ENCODE results near the gene FAM20A. TPM values are rescaled to one million over a fixed set of nuclear protein-coding genes. Genes with fewer than 3 reads are reported as not detected.

FAM20A gene
- total RNA-seq, 1 donor from 2014 or later: 15.6 TPM

DNA sequence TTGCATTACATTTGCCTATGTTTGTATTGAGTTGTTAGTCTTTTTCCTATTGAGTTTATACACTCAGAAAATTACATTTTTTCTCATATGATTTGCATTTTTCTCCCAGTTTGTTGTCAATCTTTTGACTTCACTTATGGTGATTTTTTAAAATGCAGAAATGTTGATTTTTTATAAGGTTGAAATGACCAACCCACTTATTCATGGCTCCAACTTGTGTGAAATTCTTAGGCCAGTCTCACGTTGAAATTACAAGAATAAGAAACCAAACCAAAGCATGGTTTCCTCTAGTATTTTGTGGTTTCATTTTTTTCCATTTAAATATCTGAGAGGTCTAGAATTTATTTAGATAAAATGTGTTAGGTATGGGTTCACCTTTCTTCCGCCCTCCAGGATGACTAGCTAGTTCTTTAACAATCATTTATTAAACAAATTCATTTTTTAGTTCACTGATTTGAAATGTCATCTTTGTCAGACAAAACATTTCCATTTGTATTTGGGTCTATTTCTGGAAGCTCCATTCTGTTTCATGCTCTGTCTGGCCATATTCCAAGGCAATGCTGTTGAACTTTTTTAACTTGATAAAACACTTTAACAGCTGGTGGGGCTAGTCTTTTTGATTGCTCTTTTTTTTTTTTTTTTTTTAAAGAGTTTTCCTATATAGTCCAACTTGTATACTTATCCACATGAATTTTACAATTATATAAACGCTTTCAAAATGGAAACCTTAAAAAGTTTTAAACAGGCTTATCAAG lies 40.0 kb downstream of the FAM20A start:
- H3K4me3 Mint-ChIP-seq (ENCODE audit: low read depth): no peak overlapping the region
- no peaks in the 10 kb centered on the region for H3K4me1 Mint-ChIP-seq (ENCODE audit: low read depth)
- no peaks in the 10 kb centered on the region for H3K27me3 Mint-ChIP-seq
- H3K27ac Mint-ChIP-seq: no peak overlapping the region
- no peak for TF ChIP-seq CTCF (IDR thresholded peaks at IDR 0.05; ENCODE audit: unreplicated experiment)
- peaks cover 5% of the 10 kb centered on the region for H3K36me3 Mint-ChIP-seq (ENCODE audit: insufficient read depth)
- no peaks in the 10 kb centered on the region for H3K9me3 Mint-ChIP-seq (ENCODE audit: low read depth)
- no peak for DNase-seq (ENCODE audit: low spot score, unreplicated experiment)

- no peaks in the 10 kb centered on the region for H3K9me3 Mint-ChIP-seq (ENCODE audit: low read depth)
- no peaks in the 10 kb centered on the region for H3K4me1 Mint-ChIP-seq (ENCODE audit: low read depth)
- peaks cover 14% of the 10 kb centered on the region for H3K36me3 Mint-ChIP-seq (ENCODE audit: insufficient read depth)
- H3K4me3 Mint-ChIP-seq (ENCODE audit: low read depth): no peak overlapping the region
- no peak overlapping the region for H3K27ac Mint-ChIP-seq
- TF ChIP-seq CTCF (IDR thresholded peaks at IDR 0.05; ENCODE audit: unreplicated experiment): no peak
- DNase-seq (ENCODE audit: low spot score, unreplicated experiment): no peak
- no peaks in the 10 kb centered on the region for H3K27me3 Mint-ChIP-seq
These were observed 41.9 kb downstream of the FAM20A start for GRCh38 chr17:68559316-68559715.

GRCh38 chr17:68556551-68556950 lies 44.6 kb downstream of the FAM20A start:
- Mint-ChIP-seq H3K36me3 (ENCODE audit: insufficient read depth) (peaks cover 16% of the 10 kb centered on the region), H3K9me3 (ENCODE audit: low read depth) (no peaks in the 10 kb centered on the region), H3K27me3 (no peaks in the 10 kb centered on the region), H3K27ac (no peak overlapping the region), H3K4me3 (ENCODE audit: low read depth) (no peak overlapping the region), H3K4me1 (ENCODE audit: low read depth) (no peaks in the 10 kb centered on the region)
- no peak for TF ChIP-seq CTCF (IDR thresholded peaks at IDR 0.05; ENCODE audit: unreplicated experiment)
- no peak for DNase-seq (ENCODE audit: low spot score, unreplicated experiment)

DNA sequence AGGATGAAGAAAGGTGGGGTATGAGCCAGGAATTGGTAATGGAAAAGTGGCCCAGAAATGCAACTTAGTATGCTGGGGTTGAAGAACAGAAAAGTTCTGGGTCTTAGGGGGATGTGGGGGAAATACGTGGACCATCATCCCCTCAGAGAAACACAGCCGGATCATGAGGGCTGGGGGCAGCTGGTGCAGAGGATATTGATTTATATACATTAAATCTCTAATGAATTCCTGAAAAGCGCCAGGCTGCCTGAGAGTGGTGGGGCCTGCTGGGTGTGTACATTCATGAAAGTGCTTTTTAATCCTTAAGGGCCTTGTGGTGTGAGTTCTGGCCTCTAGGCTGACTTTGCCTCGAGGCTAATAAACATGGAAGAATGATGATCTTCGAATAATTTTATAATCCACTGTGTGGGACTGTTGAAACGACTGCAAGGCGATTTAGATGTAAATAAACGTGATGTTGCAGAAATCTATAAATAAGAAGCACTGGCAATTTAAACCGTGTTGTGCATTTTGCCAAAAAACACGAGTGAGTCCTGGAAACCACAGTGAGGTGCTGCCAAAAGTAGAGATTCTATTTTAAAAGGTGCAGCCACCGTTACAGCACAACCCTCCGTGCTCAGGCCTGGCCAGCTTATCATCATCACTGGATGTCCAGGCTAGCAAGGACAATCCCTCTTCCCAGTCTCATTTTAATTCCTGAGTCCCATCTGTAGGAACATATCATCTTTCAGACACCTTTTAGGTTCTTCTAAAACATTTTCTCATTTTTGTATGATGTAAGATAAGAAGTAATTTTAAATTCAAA lies 56.9 kb downstream of the FAM20A start:
- Mint-ChIP-seq H3K9me3 (ENCODE audit: low read depth) (no peaks in the 10 kb centered on the region), H3K27me3 (no peaks in the 10 kb centered on the region)

More for the DNA sequence above, 56.9 kb downstream of the FAM20A start:
- no peak for TF ChIP-seq CTCF (IDR thresholded peaks at IDR 0.05; ENCODE audit: unreplicated experiment)
- Mint-ChIP-seq H3K36me3 (ENCODE audit: insufficient read depth) (peaks cover 22% of the 10 kb centered on the region), H3K27ac (peak overlapping the region; percentile 22), H3K4me3 (ENCODE audit: low read depth) (no peak overlapping the region), H3K4me1 (ENCODE audit: low read depth) (peaks cover 5% of the 10 kb centered on the region)
- no peak for DNase-seq (ENCODE audit: low spot score, unreplicated experiment)

Measured in progenitor cell of endocrine pancreas (in vitro differentiated cells).